ENCODE data around the gene STRIP2. TPM values are rescaled to one million over a fixed set of nuclear protein-coding genes. Genes with fewer than 3 reads are reported as not detected.
A peak's percentile ranks its signal among the peaks of the same experiment; 100 is the strongest.

Gene STRIP2
- total and polyA plus RNA-seq, 9 of the 15 experiments (the other 6 are each of a cell fraction or from before 2014, with no cell fraction given), result 10.1 to 81.8 (median 42.3) TPM

- no peak for TF ChIP-seq ZBTB33 (CRISPR knock-in tag; IDR thresholded peaks at IDR 0.05)
- TF ChIP-seq ZNF780A (CRISPR knock-in tag; IDR thresholded peaks at IDR 0.05), result no peak
- no peak; the same call in 1 of the 2 replicates for TF ChIP-seq NKRF (IDR thresholded peaks at IDR 0.05; ENCODE audit: borderline replicate concordance)
- no peak for TF ChIP-seq ZNF584 (CRISPR knock-in tag; IDR thresholded peaks at IDR 0.05; ENCODE audit: low read depth)
- no peak for TF ChIP-seq CEBPZ (IDR thresholded peaks at IDR 0.05; ENCODE audit: borderline replicate concordance, low read depth, low read length)
- TF ChIP-seq NFATC3 (IDR thresholded peaks at IDR 0.05), result no peak
- TF ChIP-seq RFX5 (IDR thresholded peaks at IDR 0.05; ENCODE audit: low read depth, low read length), result no peak
- no peak for TF ChIP-seq ZNF75A (CRISPR knock-in tag; IDR thresholded peaks at IDR 0.05)
- TF ChIP-seq ZBTB11 (CRISPR knock-in tag; IDR thresholded peaks at IDR 0.05), result 0 out of 6 replicates have a peak, but pooled peaks of 1 of the 3 experiments have one; percentile 27
- TF ChIP-seq HSF4 (CRISPR knock-in tag; IDR thresholded peaks at IDR 0.05; ENCODE audit: borderline replicate concordance), result no peak
- TF ChIP-seq GATAD2A (IDR thresholded peaks at IDR 0.05), result no peak; the same call in 1 of the 2 replicates
- TF ChIP-seq SRSF9 (IDR thresholded peaks at IDR 0.05; ENCODE audit: borderline replicate concordance, low read depth, low read length), result no peak
- peak; percentile 82 for TF ChIP-seq TCF3 (CRISPR knock-in tag; IDR thresholded peaks at IDR 0.05)
- TF ChIP-seq CREM (IDR thresholded peaks at IDR 0.05; ENCODE audit: low read depth), result peak; percentile 80
- no peak; the same call in 1 of the 2 replicates for TF ChIP-seq NCOA1 (IDR thresholded peaks at IDR 0.05; ENCODE audit: low read depth)
- TF ChIP-seq TAF15 (IDR thresholded peaks at IDR 0.05; ENCODE audit: low read depth, low read length), result no peak
- peak; percentile 92 for TF ChIP-seq SMARCA4 (IDR thresholded peaks at IDR 0.05)
- no peak for TF ChIP-seq POLR2A (conservative IDR thresholded peaks at IDR 0.05)
Measured at GRCh38 chr7:129401228-129401966, 32.8 kb upstream of the STRIP2 start (continued).

Data from K562 (cell line).